Sigmoid colon (tissue), 7 donors: ENCODE data around the gene DUSP21. TPM values are rescaled to one million over a fixed set of nuclear protein-coding genes. Genes with fewer than 3 reads are reported as not detected.
"Not testable (repeated sequence)": the region's sequence is repeated elsewhere in the genome, so short reads cannot be mapped to it uniquely, and the experiment has no call there.

ENCODE experiments used
- DNase-seq: peaks from one replicate; pipeline ENCODE4 v3.0.0-alpha.2; 2019
- H3K27ac ChIP-seq, 4 donors: fragments of 200-600 bp; sonication (generic); one replicate each; pipeline ENCODE4 v1.5.1; 2016 to 2019; ENCODE audit warnings: mild to moderate bottlenecking in 1 of 4
- H3K27me3 ChIP-seq, 3 donors: fragments of 200-600 bp; sonication (generic); one replicate each; pipeline ENCODE4 v1.5.1; 2019; ENCODE audit warnings: mild to moderate bottlenecking in 1 of 3
- H3K36me3 ChIP-seq, 4 donors: fragments of 200-600 bp; sonication (generic); one replicate each; pipeline ENCODE4 v1.5.1; 2016 to 2019
- H3K4me1 ChIP-seq, 4 donors: fragments of 200-600 bp; sonication (generic); one replicate each; pipeline ENCODE4 v1.5.1; 2017 to 2019
- H3K4me3 ChIP-seq, 4 donors: fragments of 200-600 bp; sonication (generic); one replicate each; pipeline ENCODE4 v1.5.1; 2017 to 2019; ENCODE audit warnings: mild to moderate bottlenecking in 2 of 4, moderate library complexity in 1 of 4
- H3K9me3 ChIP-seq, 4 donors: fragments of 200-600 bp in 3 of 4; sonication (generic) in 3 of 4; one replicate each; pipeline versions ENCODE4 v1.5.1 to v1.6.1; 2013 to 2019
- EP300 ChIP-seq, 4 donors: sonication (generic); formaldehyde crosslinking; IDR thresholded peaks; one replicate each; pipeline ENCODE4 v1.6.1; 2017; ENCODE audit warnings: antibody characterized with exemption in 4 of 4
- POLR2A ChIP-seq, 2 donors: fragments of 450-650 bp; IDR thresholded peaks; one replicate each; pipeline ENCODE4 v1.6.1; 2016; ENCODE audit warnings: antibody characterized with exemption in 2 of 2, mild to moderate bottlenecking in 2 of 2, moderate library complexity in 2 of 2
- POLR2AphosphoS5 ChIP-seq, 4 donors: sonication (generic); formaldehyde crosslinking; IDR thresholded peaks; one replicate each; pipeline ENCODE4 v1.6.1; 2017; ENCODE audit warnings: antibody characterized with exemption in 4 of 4
- WGBS, 2 donors: extraction: QIAGEN DNeasy Blood & Tissue Kit; methylation state at CpG; one replicate each; pipeline ENCODE4 v1.1.7; 2013; 5-methylcytosine and 5-hydroxymethylcytosine counted together
- intact Hi-C: fragments of 100-400 bp; cut with DNase I; formaldehyde crosslinking; loops from one replicate; pipeline ENCODE4 v1.15.1; 2023
- polyA plus RNA-seq, 3 donors: library from polyadenylated mRNA; stranded (reverse); fragments of 200-250 nt; gene quantifications; one replicate each; pipeline ENCODE4 v1.2.3, GENCODE V29; 2013
- total RNA-seq, 4 donors: library from RNA; depleted of rRNA; stranded (reverse); fragments of >200 nt; gene quantifications; one replicate each; pipeline ENCODE4 v1.1.0, GENCODE V29; 2016
- TF ChIP-seq, protein P1 (sequence below), 4 experiments: fragments of 450-650 bp in 3 of 4; fragments of 200-600 bp in 1 of 4; IDR thresholded peaks; one replicate each; pipeline ENCODE4 v1.5.1; 2016 to 2019; ENCODE audit warnings: antibody characterized with exemption in 4 of 4, mild to moderate bottlenecking in 3 of 4, moderate library complexity in 2 of 4
- donor health status: healthy with polysubstance abuse.
- donor health status: Bipolar disorder and iron deficiency.
- donor health status: healthy.

The DUSP21 gene
- total and polyA plus RNA-seq, 7 donors = not detected

DNA sequence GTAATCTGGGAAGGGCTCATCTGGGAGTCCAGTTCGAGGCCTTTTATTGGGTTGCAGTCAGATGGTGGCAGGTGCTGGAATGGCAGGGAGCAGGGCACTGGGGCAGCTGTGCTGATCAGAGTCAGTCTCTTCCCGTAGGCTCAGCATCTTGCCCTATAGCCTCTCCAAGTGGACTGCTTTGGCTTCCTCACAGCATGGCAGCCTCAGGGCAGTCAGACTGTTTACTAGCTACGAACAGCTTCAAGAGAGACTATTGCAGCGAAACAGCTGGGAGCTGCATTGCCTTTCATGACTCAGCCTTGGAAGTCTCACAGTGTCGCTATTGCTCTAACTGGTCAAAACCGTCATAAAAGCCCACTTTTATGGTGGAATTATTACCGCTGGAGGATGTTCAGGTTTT, 26.8 kb upstream of the DUSP21 start:
- Histone ChIP-seq H3K27me3 (no peaks in the 10 kb centered on the region), H3K4me1 (no peaks in the 10 kb centered on the region), H3K9me3 (no peaks in the 10 kb centered on the region), H3K27ac (no peak overlapping the region), H3K4me3 (no peak overlapping the region), H3K36me3 (no peaks in the 10 kb centered on the region)
- DNase-seq = no peak
- TF ChIP-seq POLR2AphosphoS5 (IDR thresholded peaks at IDR 0.05) = no peak
- TF ChIP-seq, protein P1, sequence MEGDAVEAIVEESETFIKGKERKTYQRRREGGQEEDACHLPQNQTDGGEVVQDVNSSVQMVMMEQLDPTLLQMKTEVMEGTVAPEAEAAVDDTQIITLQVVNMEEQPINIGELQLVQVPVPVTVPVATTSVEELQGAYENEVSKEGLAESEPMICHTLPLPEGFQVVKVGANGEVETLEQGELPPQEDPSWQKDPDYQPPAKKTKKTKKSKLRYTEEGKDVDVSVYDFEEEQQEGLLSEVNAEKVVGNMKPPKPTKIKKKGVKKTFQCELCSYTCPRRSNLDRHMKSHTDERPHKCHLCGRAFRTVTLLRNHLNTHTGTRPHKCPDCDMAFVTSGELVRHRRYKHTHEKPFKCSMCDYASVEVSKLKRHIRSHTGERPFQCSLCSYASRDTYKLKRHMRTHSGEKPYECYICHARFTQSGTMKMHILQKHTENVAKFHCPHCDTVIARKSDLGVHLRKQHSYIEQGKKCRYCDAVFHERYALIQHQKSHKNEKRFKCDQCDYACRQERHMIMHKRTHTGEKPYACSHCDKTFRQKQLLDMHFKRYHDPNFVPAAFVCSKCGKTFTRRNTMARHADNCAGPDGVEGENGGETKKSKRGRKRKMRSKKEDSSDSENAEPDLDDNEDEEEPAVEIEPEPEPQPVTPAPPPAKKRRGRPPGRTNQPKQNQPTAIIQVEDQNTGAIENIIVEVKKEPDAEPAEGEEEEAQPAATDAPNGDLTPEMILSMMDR (IDR thresholded peaks at IDR 0.05) = no peak
- TF ChIP-seq EP300 (IDR thresholded peaks at IDR 0.05) = no peak
- TF ChIP-seq POLR2A (IDR thresholded peaks at IDR 0.05) = no peak
- WGBS, 2 donors = 84 to 90% methylated on average over 7 of the region's 7 CpGs
- intact Hi-C loops = no loop called here

DNA sequence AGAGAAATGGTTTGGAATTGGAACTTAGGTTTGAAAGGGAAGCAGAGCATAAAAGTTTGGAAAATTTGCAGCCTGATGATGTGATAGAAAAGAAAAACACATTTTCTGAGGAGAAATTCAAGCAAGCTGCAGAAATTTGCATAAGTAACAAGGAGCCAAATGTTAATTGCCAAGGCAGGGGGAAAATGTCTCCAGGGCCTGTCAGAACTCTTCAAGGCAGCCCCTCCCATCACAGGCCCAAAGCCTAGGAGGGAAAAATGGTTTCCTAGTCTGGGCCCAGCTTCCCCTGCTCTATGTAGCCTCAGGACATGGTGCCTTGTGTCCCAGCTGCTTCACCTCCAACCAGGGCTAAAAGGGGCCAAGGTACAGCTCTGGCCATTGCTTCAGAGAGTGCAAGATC, 21.2 kb upstream of the DUSP21 start:
- Histone ChIP-seq H3K27ac (no peak overlapping the region), H3K4me1 (no peaks in the 10 kb centered on the region), H3K36me3 (no peaks in the 10 kb centered on the region), H3K9me3 (no peaks in the 10 kb centered on the region), H3K27me3 (no peaks in the 10 kb centered on the region), H3K4me3 (no peak overlapping the region)
- TF ChIP-seq, protein P1 (IDR thresholded peaks at IDR 0.05) = no peak
- no peak for TF ChIP-seq POLR2AphosphoS5 (IDR thresholded peaks at IDR 0.05)
- TF ChIP-seq POLR2A (IDR thresholded peaks at IDR 0.05) = no peak
- no peak for TF ChIP-seq EP300 (IDR thresholded peaks at IDR 0.05)
- intact Hi-C loops = no loop called here
- DNase-seq = no peak

DNA sequence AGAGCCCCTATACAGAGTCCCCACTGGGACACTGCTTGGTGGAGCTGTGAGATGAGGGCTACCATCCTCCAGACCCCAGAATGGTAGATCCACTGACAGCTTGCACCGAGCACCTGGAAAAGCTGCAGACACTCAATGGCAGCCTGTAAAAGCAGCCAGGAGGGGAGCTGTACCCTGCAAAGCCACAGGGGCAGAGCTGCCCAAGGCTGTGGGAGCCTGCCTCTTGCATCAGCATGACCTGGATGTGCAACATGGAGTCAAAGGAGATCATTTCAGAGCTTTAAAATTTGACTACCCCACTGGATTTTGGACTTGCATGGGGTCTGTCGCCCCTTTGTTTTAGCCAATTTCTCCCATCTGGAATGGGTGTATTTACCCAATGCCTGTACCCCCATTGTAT, 20.6 kb upstream of the DUSP21 start:
- H3K4me1 ChIP-seq, H3K4me3 ChIP-seq, H3K36me3 ChIP-seq, H3K27ac ChIP-seq, H3K9me3 ChIP-seq, DNase-seq, intact Hi-C loops, H3K27me3 ChIP-seq: not testable (repeated sequence)
- WGBS, 2 donors = 93 to 97% methylated on average over 2 of the region's 2 CpGs

DNA sequence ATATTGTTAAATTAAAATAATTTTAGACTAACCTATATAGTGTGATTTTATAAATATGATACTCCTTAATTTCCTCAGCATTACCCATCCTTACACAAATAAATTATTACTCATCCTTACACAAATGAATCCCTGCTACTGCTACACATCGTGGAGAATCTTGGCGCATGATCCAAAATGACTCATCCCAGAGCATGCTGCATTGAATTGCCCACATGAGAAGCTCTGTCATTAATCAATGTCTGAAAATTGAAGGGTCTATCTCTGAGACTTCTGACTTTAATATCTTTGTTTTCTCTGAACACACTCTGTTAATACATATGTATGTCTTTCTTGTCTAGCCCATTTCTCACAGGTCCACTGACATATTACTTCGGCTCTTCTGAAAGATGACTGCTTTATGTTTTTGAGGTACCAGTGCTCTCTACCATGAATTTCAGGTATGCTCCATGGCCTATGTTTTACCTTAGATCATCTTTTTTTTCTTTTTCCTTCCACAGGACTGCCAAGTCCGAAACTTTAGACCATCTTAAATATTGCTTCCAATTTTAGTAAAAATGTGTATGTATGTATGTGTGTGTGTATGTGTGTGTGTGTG, 15.7 kb upstream of the DUSP21 start:
- TF ChIP-seq POLR2AphosphoS5 (IDR thresholded peaks at IDR 0.05) = no peak
- no peak for TF ChIP-seq POLR2A (IDR thresholded peaks at IDR 0.05)
- TF ChIP-seq, protein P1 (IDR thresholded peaks at IDR 0.05) = no peak
- TF ChIP-seq EP300 (IDR thresholded peaks at IDR 0.05) = no peak
- WGBS, 2 donors = 65 to 74% methylated on average over 4 of the region's 4 CpGs

DNA sequence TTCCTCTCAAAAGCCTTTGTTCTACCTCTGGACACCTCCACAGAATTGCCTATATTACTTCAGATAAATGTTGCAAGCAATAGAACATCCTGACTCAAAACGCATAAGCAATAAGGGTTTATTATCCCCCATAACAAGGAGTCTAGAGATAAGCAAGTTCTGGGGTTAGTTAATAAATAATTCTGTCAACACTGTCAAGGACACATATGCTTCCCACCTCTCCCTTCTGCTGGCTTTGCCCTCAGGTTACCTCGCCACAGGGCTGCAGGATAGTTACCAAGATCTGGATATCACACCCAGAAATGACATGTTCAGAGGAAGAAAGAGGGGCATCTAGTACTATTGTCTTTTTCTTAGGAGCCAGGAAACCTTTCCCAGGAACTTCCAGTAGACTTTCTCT, 14.0 kb upstream of the DUSP21 start:
- 9 to 44% methylated on average over 2 of the region's 2 CpGs for WGBS, 2 donors
- no peaks in the 10 kb centered on the region for H3K9me3 ChIP-seq
- H3K4me1 ChIP-seq = no peaks in the 10 kb centered on the region
- H3K4me3 ChIP-seq = no peak overlapping the region
- no peak for DNase-seq
- H3K27ac ChIP-seq = no peak overlapping the region
- intact Hi-C loops = no loop called here
- H3K36me3 ChIP-seq = no peaks in the 10 kb centered on the region
- TF ChIP-seq EP300 (IDR thresholded peaks at IDR 0.05) (no peak), POLR2AphosphoS5 (IDR thresholded peaks at IDR 0.05) (no peak), POLR2A (IDR thresholded peaks at IDR 0.05) (no peak)
- TF ChIP-seq, protein P1 (IDR thresholded peaks at IDR 0.05) = no peak
- no peaks in the 10 kb centered on the region for H3K27me3 ChIP-seq

More for the DNA sequence above, 15.7 kb upstream of the DUSP21 start:
- DNase-seq = no peak
- intact Hi-C loops = no loop called here
- Histone ChIP-seq H3K9me3 (no peaks in the 10 kb centered on the region), H3K36me3 (no peaks in the 10 kb centered on the region), H3K4me1 (no peaks in the 10 kb centered on the region), H3K27me3 (no peaks in the 10 kb centered on the region), H3K27ac (no peak overlapping the region), H3K4me3 (no peak overlapping the region)
